ENCODE data around the gene COX20. TPM values are rescaled to one million over a fixed set of nuclear protein-coding genes. Genes with fewer than 3 reads are reported as not detected.

COX20 gene
- total and polyA plus RNA-seq, 2 donors (not counting 3 experiments of a cell fraction or from before 2014, with no cell fraction given): 17.1 to 30.2 TPM

DNA sequence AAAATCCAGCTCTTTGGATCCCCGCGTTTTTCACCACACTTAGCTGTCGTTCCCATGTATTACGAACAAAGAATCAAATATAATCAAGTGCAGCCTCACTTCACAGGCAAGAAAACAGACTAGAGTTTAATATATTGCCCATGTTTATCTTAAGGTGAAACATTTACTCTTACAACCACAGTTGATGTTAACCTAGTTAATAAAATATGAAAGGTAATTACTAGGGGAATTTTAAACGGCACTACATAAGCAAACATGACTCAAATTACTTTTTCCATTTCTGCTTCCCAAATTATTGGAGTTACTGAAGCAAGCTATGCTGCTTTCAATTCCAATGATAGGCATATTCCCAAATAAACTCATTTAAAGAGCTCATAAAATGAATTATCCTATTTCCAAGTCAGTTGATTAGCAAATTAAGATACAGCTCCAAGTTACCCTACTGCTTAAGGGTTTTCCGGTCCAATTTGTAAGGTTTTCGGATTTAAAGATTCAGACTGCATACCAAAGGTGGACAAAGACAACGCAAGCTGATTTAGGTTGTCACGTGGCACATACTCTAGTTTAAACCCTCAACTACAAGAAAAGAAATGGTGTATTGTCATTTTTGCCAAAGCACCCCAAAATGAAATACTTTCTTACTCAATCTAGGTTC lies 5.9 kb downstream of the COX20 start:
- H4K20me1 ChIP-seq (replicated peaks; ENCODE audit: control insufficient read depth, extremely low read depth, insufficient read depth, low read length): no peaks in the 10 kb centered on the region
- no peak overlapping the region for H3K9ac ChIP-seq (replicated peaks; ENCODE audit: extremely low read depth, insufficient read depth, low read length)
- H2AFZ ChIP-seq (ENCODE audit: low read depth, low read length): no peak overlapping the region
- no peaks in the 10 kb centered on the region for H3K9me1 ChIP-seq (replicated peaks; ENCODE audit: control insufficient read depth, extremely low read depth, insufficient read depth, low read length)
- ChIA-PET CTCF (interaction anchor here (2.3 kb wide), 1 partner anchor 201 kb away, joined by 9 read pairs; no protein-coding TSS in a partner anchor), POLR2A (no interaction called here)
- no peak for TF ChIP-seq POLR2A (IDR thresholded peaks at IDR 0.05; ENCODE audit: low read depth, low read length)
- TF ChIP-seq JUN (IDR thresholded peaks at IDR 0.05; ENCODE audit: borderline replicate concordance, insufficient read depth, insufficient read length, low read depth): no peak
- TF ChIP-seq, protein P1, sequence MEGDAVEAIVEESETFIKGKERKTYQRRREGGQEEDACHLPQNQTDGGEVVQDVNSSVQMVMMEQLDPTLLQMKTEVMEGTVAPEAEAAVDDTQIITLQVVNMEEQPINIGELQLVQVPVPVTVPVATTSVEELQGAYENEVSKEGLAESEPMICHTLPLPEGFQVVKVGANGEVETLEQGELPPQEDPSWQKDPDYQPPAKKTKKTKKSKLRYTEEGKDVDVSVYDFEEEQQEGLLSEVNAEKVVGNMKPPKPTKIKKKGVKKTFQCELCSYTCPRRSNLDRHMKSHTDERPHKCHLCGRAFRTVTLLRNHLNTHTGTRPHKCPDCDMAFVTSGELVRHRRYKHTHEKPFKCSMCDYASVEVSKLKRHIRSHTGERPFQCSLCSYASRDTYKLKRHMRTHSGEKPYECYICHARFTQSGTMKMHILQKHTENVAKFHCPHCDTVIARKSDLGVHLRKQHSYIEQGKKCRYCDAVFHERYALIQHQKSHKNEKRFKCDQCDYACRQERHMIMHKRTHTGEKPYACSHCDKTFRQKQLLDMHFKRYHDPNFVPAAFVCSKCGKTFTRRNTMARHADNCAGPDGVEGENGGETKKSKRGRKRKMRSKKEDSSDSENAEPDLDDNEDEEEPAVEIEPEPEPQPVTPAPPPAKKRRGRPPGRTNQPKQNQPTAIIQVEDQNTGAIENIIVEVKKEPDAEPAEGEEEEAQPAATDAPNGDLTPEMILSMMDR (IDR thresholded peaks at IDR 0.05; ENCODE audit: extremely low read depth in 1 of 2, insufficient read depth in 1 of 2, low read depth in 1 of 2, low read length in 2 of 2): no peak
- no peak overlapping the region for H3K27ac ChIP-seq (ENCODE audit: insufficient read depth, low read depth, low read length)
- dilution Hi-C loops (cut with MboI; ENCODE audit: extremely low pct_ligation_motif_present, low sequenced_read_pairs): no loop called here
- H3K36me3 ChIP-seq (ENCODE audit: control insufficient read depth in 2 of 2, extremely low read depth in 1 of 2, insufficient read depth in 2 of 2, low read length in 2 of 2): peaks cover 14 to 41% of the 10 kb centered on the region in 2 experiments
- H3K4me1 ChIP-seq (ENCODE audit: control insufficient read depth, extremely low read depth, insufficient read depth, low read length): peaks cover 16% of the 10 kb centered on the region
- peaks cover 66% of the 10 kb centered on the region for H3K79me2 ChIP-seq (ENCODE audit: control insufficient read depth, insufficient read depth, low read length)
- H3K4me3 ChIP-seq (replicated peaks in 1 of 3; ENCODE audit: insufficient read depth in 1 of 3, low read depth in 1 of 3, low read length in 3 of 3): no peak overlapping the region
- H3K9me3 ChIP-seq (replicated peaks; ENCODE audit: control insufficient read depth, insufficient read depth, low read length): no peaks in the 10 kb centered on the region
- FAIRE-seq: no peak
- no peak overlapping the region for H3K4me2 ChIP-seq (ENCODE audit: insufficient read depth, low read length)
- DNase-seq (ENCODE audit: low read depth, low spot score): no peak
- intact Hi-C loops (cut with micrococcal nuclease): no loop called here
- BruUV-seq (replicated peaks): no TSS peak
- no peaks in the 10 kb centered on the region for H3K27me3 ChIP-seq (ENCODE audit: control insufficient read depth in 2 of 2, insufficient read depth in 2 of 2, low read length in 2 of 2)

DNA sequence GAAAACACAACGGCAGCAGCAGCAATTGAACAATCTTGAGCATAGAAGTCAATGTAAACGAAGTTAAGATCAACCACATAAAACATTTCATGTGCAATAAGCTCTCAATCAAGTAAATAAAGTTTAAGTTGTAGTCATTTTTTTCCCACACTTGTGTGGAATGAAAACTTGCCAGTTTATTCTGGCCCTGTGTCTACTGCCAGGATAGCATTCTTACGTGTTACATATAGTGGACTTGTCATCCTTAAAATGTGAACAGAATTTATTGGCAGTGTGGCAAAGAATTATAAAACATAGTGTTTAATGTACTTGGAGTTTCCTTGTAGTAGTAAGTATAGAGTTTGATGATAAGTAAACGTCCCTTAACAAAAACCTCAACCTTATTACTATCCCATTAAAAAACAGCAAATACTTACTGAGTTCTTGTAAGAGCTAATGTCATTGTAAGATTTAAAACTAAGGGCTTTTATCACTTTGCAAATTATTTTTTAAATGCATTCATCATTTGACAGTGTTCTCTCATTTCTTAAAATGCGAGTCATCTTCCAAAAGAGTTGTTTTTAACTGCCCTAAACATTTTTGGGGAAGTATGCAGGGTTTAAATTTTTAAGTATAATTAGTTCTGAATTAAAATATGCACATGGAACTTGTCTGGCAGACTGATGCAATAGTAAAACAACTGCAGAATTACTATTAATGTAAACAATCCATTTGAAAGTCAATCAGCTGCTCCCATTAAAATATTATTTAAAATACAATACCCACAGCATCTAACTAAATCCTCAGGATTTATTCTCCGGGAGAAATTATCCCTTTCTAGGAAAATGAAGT lies 7.9 kb downstream of the COX20 start:
- dilution Hi-C loops (cut with MboI; ENCODE audit: extremely low pct_ligation_motif_present, low sequenced_read_pairs) (no loop called here), intact Hi-C loops (cut with micrococcal nuclease) (no loop called here)
- TF ChIP-seq, protein P1 (IDR thresholded peaks at IDR 0.05; ENCODE audit: extremely low read depth in 1 of 2, insufficient read depth in 1 of 2, low read depth in 1 of 2, low read length in 2 of 2): no peak
- TF ChIP-seq, protein P2, sequence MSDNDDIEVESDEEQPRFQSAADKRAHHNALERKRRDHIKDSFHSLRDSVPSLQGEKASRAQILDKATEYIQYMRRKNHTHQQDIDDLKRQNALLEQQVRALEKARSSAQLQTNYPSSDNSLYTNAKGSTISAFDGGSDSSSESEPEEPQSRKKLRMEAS (IDR thresholded peaks at IDR 0.05; ENCODE audit: insufficient read depth, insufficient read length): no peak
- no peak for TF ChIP-seq POLR2AphosphoS5 (IDR thresholded peaks at IDR 0.05; ENCODE audit: insufficient read depth, low read depth, low read length)
- TF ChIP-seq EZH2 (IDR thresholded peaks at IDR 0.05; ENCODE audit: borderline replicate concordance, low read depth, low read length, severe bottlenecking): no peak
- TF ChIP-seq POLR2A (IDR thresholded peaks at IDR 0.05; ENCODE audit: low read depth, low read length): no peak
- TF ChIP-seq JUN (IDR thresholded peaks at IDR 0.05; ENCODE audit: borderline replicate concordance, insufficient read depth, insufficient read length, low read depth): no peak
- no peak for TF ChIP-seq GATA2 (IDR thresholded peaks at IDR 0.05; ENCODE audit: insufficient read depth, insufficient read length, low read depth, low read length)
- TF ChIP-seq FOS (IDR thresholded peaks at IDR 0.05; ENCODE audit: borderline replicate concordance, insufficient read depth, low read length): no peak
- TF ChIP-seq MYC (IDR thresholded peaks at IDR 0.05; ENCODE audit: low read depth, low read length): no peak
- Histone ChIP-seq H2AFZ (ENCODE audit: low read depth, low read length) (no peak overlapping the region), H3K27me3 (ENCODE audit: control insufficient read depth in 2 of 2, insufficient read depth in 2 of 2, low read length in 2 of 2) (no peaks in the 10 kb centered on the region), H3K4me1 (ENCODE audit: control insufficient read depth, extremely low read depth, insufficient read depth, low read length) (peaks cover 2% of the 10 kb centered on the region), H3K4me2 (ENCODE audit: insufficient read depth, low read length) (no peak overlapping the region), H3K27ac (ENCODE audit: insufficient read depth, low read depth, low read length) (no peak overlapping the region), H3K79me2 (ENCODE audit: control insufficient read depth, insufficient read depth, low read length) (peaks cover 53% of the 10 kb centered on the region), H3K9ac (replicated peaks; ENCODE audit: extremely low read depth, insufficient read depth, low read length) (no peak overlapping the region), H3K4me3 (replicated peaks in 1 of 3; ENCODE audit: insufficient read depth in 1 of 3, low read depth in 1 of 3, low read length in 3 of 3) (no peak overlapping the region), H3K9me1 (replicated peaks; ENCODE audit: control insufficient read depth, extremely low read depth, insufficient read depth, low read length) (no peaks in the 10 kb centered on the region), H3K36me3 (ENCODE audit: control insufficient read depth in 2 of 2, extremely low read depth in 1 of 2, insufficient read depth in 2 of 2, low read length in 2 of 2) (peaks cover 18 to 48% of the 10 kb centered on the region in 2 experiments), H4K20me1 (replicated peaks; ENCODE audit: control insufficient read depth, extremely low read depth, insufficient read depth, low read length) (no peaks in the 10 kb centered on the region), H3K9me3 (replicated peaks; ENCODE audit: control insufficient read depth, insufficient read depth, low read length) (no peaks in the 10 kb centered on the region)
- POLR2A ChIA-PET: no interaction called here
- no peak for DNase-seq (ENCODE audit: low read depth, low spot score)
- BruUV-seq (replicated peaks): no TSS peak
- CTCF ChIA-PET: interaction anchor here (0.7 to 2.3 kb wide), 4 partner anchors 10 to 199 kb away, joined by 3 to 9 read pairs (median 4); no protein-coding TSS in a partner anchor
- no peak for FAIRE-seq
